HepG2 (cell line): ENCODE results near the gene SPOP. TPM values are rescaled to one million over a fixed set of nuclear protein-coding genes. Genes with fewer than 3 reads are reported as not detected.

ENCODE experiments used
- ADNP ChIP-seq: sonication (generic); formaldehyde crosslinking; IDR thresholded peaks from 2 replicates; pipeline ENCODE4 v1.4.0; 2020; ENCODE audit warnings: missing genetic modification reagents
- FOXA1 ChIP-seq, 2 experiments: fragments of 450-650 bp in 1 of 2; sonication (generic) in 1 of 2; formaldehyde crosslinking in 1 of 2; IDR thresholded peaks; 2 replicates each; pipeline versions ENCODE4 v1.4.0 to v1.6.1; 2016 to 2020; ENCODE audit warnings: missing genetic modification reagents in 1 of 2
- FOXK2 ChIP-seq: fragments of 450-650 bp; IDR thresholded peaks from 2 replicates; pipeline ENCODE4 v1.6.1; 2016
- HMG20A ChIP-seq: IDR thresholded peaks from 2 replicates; pipeline ENCODE4 v1.6.1; 2016; ENCODE audit warnings: borderline replicate concordance
- IKZF1 ChIP-seq: fragments of 450-650 bp; IDR thresholded peaks from 2 replicates; pipeline ENCODE4 v1.7.1; 2016
- KLF16 ChIP-seq, 2 experiments: sonication (generic) in 1 of 2; formaldehyde crosslinking in 1 of 2; IDR thresholded peaks; 2 replicates each; pipeline versions ENCODE4 v1.6.1 to v1.8.0; 2016 to 2023; ENCODE audit warnings: missing genetic modification reagents in 2 of 2, missing compliant biosample characterization in 1 of 2
- KMT2A ChIP-seq: sonication (generic); formaldehyde crosslinking; IDR thresholded peaks from 2 replicates; pipeline ENCODE4 v1.4.0; 2020; ENCODE audit warnings: missing genetic modification reagents
- MEIS1 ChIP-seq: sonication (generic); formaldehyde crosslinking; IDR thresholded peaks from 2 replicates; pipeline ENCODE4 v1.9.0; 2021; ENCODE audit warnings: mild to moderate bottlenecking, missing genetic modification reagents, moderate library complexity, borderline replicate concordance
- RFX1 ChIP-seq: fragments of 450-650 bp; IDR thresholded peaks from 2 replicates; pipeline ENCODE4 v1.6.1; 2017
- RFXAP ChIP-seq: sonication (generic); formaldehyde crosslinking; IDR thresholded peaks from 2 replicates; pipeline ENCODE4 v1.4.0; 2020; ENCODE audit warnings: missing genetic modification reagents, borderline replicate concordance
- SP4 ChIP-seq: sonication (generic); formaldehyde crosslinking; IDR thresholded peaks from 2 replicates; pipeline ENCODE4 v1.8.1; 2023; ENCODE audit warnings: mild to moderate bottlenecking, missing genetic modification reagents
- THAP7 ChIP-seq: sonication (generic); formaldehyde crosslinking; IDR thresholded peaks from 2 replicates; pipeline ENCODE4 v1.8.1; 2023; ENCODE audit warnings: mild to moderate bottlenecking, missing genetic modification reagents
- XBP1 ChIP-seq: sonication (generic); formaldehyde crosslinking; IDR thresholded peaks from 2 replicates; pipeline ENCODE4 v1.5.0; 2020; ENCODE audit warnings: missing genetic modification reagents
- ZNF180 ChIP-seq: sonication (generic); formaldehyde crosslinking; IDR thresholded peaks from 2 replicates; pipeline ENCODE4 v1.4.0; 2020; ENCODE audit warnings: low read depth, missing genetic modification reagents, borderline replicate concordance
- ZNF383 ChIP-seq: sonication (generic); formaldehyde crosslinking; IDR thresholded peaks from 2 replicates; pipeline ENCODE4 v1.4.0; 2020; ENCODE audit warnings: missing genetic modification reagents, mild to moderate bottlenecking, borderline replicate concordance
- ZNF562 ChIP-seq: sonication (generic); formaldehyde crosslinking; IDR thresholded peaks from 2 replicates; pipeline ENCODE4 v1.8.0; 2022; ENCODE audit warnings: missing genetic modification reagents, borderline replicate concordance
- ZNF691 ChIP-seq: sonication (generic); formaldehyde crosslinking; IDR thresholded peaks from 2 replicates; pipeline ENCODE4 v1.4.0; 2020; ENCODE audit warnings: missing genetic modification reagents, low read depth, mild to moderate bottlenecking, borderline replicate concordance
- ZNF7 ChIP-seq: IDR thresholded peaks from 2 replicates; pipeline ENCODE4 v1.6.1; 2016; ENCODE audit warnings: missing biosample characterization, missing genetic modification reagents
- ZNF775 ChIP-seq: sonication (generic); formaldehyde crosslinking; IDR thresholded peaks from 2 replicates; pipeline ENCODE4 v1.4.0; 2020; ENCODE audit warnings: missing genetic modification reagents, mild to moderate bottlenecking, moderate library complexity, borderline replicate concordance
- ZSCAN29 ChIP-seq: sonication (generic); formaldehyde crosslinking; conservative IDR thresholded peaks from 2 replicates; pipeline ENCODE4 v1.4.0; 2020; ENCODE audit warnings: mild to moderate bottlenecking, missing genetic modification reagents
- polyA plus RNA-seq, 8 experiments: library from polyadenylated mRNA; depleted of rRNA in 3 of 8; stranded (reverse) in 7 of 8; unstranded in 1 of 8; fragments of >200 nt; fragmentation: Illumina TruSeq in 4 of 8; extraction: Trizol in 4 of 8; gene quantifications; 2 replicates each; pipeline versions ENCODE4 v1.2.1 to v1.2.3, GENCODE V29; 2011 to 2016; ENCODE audit warnings: low read depth in 4 of 8, missing spikeins in 1 of 8, mixed read lengths in 1 of 8; ENCODE audit not compliant: insufficient read depth in 1 of 8
- total RNA-seq, 5 experiments: library from RNA; depleted of rRNA; stranded (reverse); fragments of >200 nt; fragmentation: Illumina TruSeq; extraction: Trizol; gene quantifications; 2 replicates each; pipeline ENCODE4 v1.2.3, GENCODE V29; 2016; ENCODE audit warnings: low read depth in 1 of 5
- TF ChIP-seq, protein P1 (sequence below), 2 experiments: sonication (generic) in 1 of 2; formaldehyde crosslinking in 1 of 2; IDR thresholded peaks; 2 replicates each; pipeline versions ENCODE4 v1.4.0 to v1.6.1; 2018 to 2020; ENCODE audit warnings: missing genetic modification reagents in 2 of 2, borderline replicate concordance in 1 of 2, low read depth in 1 of 2, mild to moderate bottlenecking in 1 of 2, missing biosample characterization in 1 of 2
- TF ChIP-seq, protein P2 (sequence below): sonication (generic); formaldehyde crosslinking; conservative IDR thresholded peaks from 2 replicates; pipeline ENCODE4 v1.4.0; 2020; ENCODE audit warnings: mild to moderate bottlenecking, missing genetic modification reagents, moderate library complexity

SPOP gene
- total and polyA plus RNA-seq, 2 of the 13 experiments (the other 11 are each of a cell fraction or from before 2014, with no cell fraction given) = 52.8 to 60.8 TPM

DNA sequence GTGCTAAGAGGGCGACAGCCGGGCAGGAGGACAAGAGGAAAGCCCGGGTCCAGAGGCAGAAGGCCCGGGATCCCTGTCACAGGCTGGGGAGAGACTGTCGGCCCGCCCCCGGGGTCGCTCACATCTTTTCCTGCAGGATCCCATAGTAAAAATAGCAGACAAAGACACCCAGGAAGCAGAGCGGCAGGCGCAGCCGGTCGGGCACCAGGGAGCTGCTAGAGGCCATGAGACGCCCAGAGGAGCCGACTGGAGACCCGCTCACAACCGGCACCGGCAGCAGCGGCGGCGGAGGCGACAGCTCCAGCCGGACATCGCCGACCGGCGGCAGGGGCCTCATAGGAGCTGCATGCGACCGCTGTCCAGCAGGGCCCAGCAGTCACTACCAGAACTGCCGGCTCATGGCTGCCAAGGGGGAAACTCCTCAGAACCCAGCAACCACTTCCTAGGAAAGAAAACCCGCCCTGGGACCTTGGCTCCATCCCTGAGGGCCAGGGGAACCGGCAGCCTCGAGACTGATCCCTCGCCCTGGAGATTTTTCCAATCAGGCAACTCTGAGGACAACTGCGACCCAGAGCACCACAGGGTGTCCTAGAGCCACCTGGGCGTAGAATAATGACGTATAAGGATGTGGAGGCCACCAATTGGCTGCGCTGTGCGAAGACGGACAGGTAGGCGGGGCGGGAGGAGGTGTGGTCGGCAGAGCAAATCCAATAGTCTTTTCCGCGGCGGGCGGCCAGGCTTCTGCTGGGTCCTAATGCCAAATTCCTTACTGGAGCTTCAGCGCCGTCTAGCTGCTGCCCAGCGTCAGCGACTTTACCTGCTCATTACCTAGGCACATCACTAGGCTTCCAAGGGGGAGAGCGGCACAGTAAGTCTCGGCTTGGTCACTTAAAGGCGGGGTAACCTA is 30.0 kb upstream of the SPOP start, which contains the start of gene SLC35B1 (continued):
- TF ChIP-seq ZNF691 (peak; percentile 85; the same call in 1 of the 2 replicates), ZNF562 (no peak), RFX1 (no peak), SP4 (CRISPR knock-in tag) (peak; percentile 99), KLF16 (CRISPR knock-in tag; IDR thresholded peaks at IDR 0.05) (peak in 1 of 2 experiments; percentile 93; a peak in 2 of 4 replicates), ZNF180 (CRISPR knock-in tag) (0 out of 2 replicates have a peak, but pooled peaks have one; percentile 83), ZSCAN29 (CRISPR knock-in tag) (no peak; the same call in 1 of the 2 replicates), XBP1 (CRISPR knock-in tag) (peak; percentile 95; the same call in 1 of the 2 replicates), RFXAP (peak; percentile 88; the same call in 1 of the 2 replicates), IKZF1 (no peak), ZNF7 (CRISPR knock-in tag) (0 out of 2 replicates have a peak, but pooled peaks have one; percentile 18), ZNF383 (peak; percentile 85; the same call in 1 of the 2 replicates), HMG20A (CRISPR knock-in tag) (0 out of 2 replicates have a peak, but pooled peaks have one; percentile 32), KMT2A (CRISPR knock-in tag) (peak; percentile 92), THAP7 (CRISPR knock-in tag) (peak; percentile 27; the same call in 1 of the 2 replicates), ADNP (CRISPR knock-in tag) (peak; percentile 96), FOXA1 (IDR thresholded peaks at IDR 0.05) (no peak), FOXA1 (CRISPR knock-in tag; IDR thresholded peaks at IDR 0.05) (0 out of 2 replicates have a peak, but pooled peaks have one; percentile 24), FOXK2 (peak; percentile 63), ZNF775 (CRISPR knock-in tag) (no peak), MEIS1 (CRISPR knock-in tag) (peak; percentile 24; the same call in 1 of the 2 replicates)
- TF ChIP-seq, protein P1, sequence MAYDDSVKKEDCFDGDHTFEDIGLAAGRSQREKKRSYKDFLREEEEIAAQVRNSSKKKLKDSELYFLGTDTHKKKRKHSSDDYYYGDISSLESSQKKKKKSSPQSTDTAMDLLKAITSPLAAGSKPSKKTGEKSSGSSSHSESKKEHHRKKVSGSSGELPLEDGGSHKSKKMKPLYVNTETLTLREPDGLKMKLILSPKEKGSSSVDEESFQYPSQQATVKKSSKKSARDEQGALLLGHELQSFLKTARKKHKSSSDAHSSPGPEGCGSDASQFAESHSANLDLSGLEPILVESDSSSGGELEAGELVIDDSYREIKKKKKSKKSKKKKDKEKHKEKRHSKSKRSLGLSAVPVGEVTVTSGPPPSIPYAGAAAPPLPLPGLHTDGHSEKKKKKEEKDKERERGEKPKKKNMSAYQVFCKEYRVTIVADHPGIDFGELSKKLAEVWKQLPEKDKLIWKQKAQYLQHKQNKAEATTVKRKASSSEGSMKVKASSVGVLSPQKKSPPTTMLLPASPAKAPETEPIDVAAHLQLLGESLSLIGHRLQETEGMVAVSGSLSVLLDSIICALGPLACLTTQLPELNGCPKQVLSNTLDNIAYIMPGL (CRISPR knock-in tag; IDR thresholded peaks at IDR 0.05; ENCODE audit: borderline replicate concordance in 1 of 2, low read depth in 1 of 2) = peak; percentile 96 to 99
- TF ChIP-seq, protein P2, sequence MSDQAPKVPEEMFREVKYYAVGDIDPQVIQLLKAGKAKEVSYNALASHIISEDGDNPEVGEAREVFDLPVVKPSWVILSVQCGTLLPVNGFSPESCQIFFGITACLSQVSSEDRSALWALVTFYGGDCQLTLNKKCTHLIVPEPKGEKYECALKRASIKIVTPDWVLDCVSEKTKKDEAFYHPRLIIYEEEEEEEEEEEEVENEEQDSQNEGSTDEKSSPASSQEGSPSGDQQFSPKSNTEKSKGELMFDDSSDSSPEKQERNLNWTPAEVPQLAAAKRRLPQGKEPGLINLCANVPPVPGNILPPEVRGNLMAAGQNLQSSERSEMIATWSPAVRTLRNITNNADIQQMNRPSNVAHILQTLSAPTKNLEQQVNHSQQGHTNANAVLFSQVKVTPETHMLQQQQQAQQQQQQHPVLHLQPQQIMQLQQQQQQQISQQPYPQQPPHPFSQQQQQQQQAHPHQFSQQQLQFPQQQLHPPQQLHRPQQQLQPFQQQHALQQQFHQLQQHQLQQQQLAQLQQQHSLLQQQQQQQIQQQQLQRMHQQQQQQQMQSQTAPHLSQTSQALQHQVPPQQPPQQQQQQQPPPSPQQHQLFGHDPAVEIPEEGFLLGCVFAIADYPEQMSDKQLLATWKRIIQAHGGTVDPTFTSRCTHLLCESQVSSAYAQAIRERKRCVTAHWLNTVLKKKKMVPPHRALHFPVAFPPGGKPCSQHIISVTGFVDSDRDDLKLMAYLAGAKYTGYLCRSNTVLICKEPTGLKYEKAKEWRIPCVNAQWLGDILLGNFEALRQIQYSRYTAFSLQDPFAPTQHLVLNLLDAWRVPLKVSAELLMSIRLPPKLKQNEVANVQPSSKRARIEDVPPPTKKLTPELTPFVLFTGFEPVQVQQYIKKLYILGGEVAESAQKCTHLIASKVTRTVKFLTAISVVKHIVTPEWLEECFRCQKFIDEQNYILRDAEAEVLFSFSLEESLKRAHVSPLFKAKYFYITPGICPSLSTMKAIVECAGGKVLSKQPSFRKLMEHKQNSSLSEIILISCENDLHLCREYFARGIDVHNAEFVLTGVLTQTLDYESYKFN (CRISPR knock-in tag) = peak; percentile 57
